Right lobe of liver (tissue), 6 donors: ENCODE measurements around the gene MUSK. TPM values are rescaled to one million over a fixed set of nuclear protein-coding genes. Genes with fewer than 3 reads are reported as not detected.

Experiments used
- ATAC-seq, 4 donors: fragments of 200-7000 bp; cut with Tn5 transposase; one replicate each; pipeline ENCODE4 v1.9.1; 2020; ENCODE audit warnings: mild to moderate bottlenecking in 4 of 4, moderate library complexity in 4 of 4
- DNase-seq, 3 donors: peaks; one replicate each; pipeline ENCODE4 v3.0.0-alpha.2; 2020
- H3K27ac ChIP-seq, 3 donors: fragments of 200-600 bp; one replicate each; pipeline ENCODE4 v1.8.0; 2022
- H3K27me3 ChIP-seq, 2 donors: fragments of 200-600 bp; one replicate each; pipeline ENCODE4 v1.8.0; 2022
- H3K36me3 ChIP-seq, 4 donors: fragments of 200-600 bp; sonication (generic) in 1 of 4; one replicate each; pipeline versions ENCODE4 v1.5.1 to v1.8.0; 2017 to 2022; ENCODE audit warnings: control low read depth in 1 of 4
- H3K4me1 ChIP-seq, 4 donors: fragments of 200-600 bp; sonication (generic) in 1 of 4; one replicate each; pipeline versions ENCODE4 v1.5.1 to v1.8.0; 2017 to 2022; ENCODE audit warnings: control low read depth in 1 of 4
- H3K4me3 ChIP-seq, 3 donors: fragments of 200-600 bp; one replicate each; pipeline ENCODE4 v1.8.0; 2022
- H3K9me3 ChIP-seq, 4 donors: fragments of 200-600 bp; sonication (generic) in 1 of 4; one replicate each; pipeline versions ENCODE4 v1.5.1 to v1.8.0; 2017 to 2022; ENCODE audit warnings: control low read depth in 1 of 4
- POLR2A ChIP-seq: fragments of 450-650 bp; IDR thresholded peaks from one replicate; pipeline ENCODE4 v1.6.1; 2017; ENCODE audit warnings: antibody characterized with exemption, mild to moderate bottlenecking
- WGBS: methylation state at CpG from one replicate; pipeline ENCODE4 v1.1.6; 2018; ENCODE audit warnings: low coverage, low lambda C conversion rate; ENCODE audit not compliant: insufficient coverage; ENCODE audit errors: missing lambda C conversion rate; 5-methylcytosine and 5-hydroxymethylcytosine counted together
- intact Hi-C, 2 donors: fragments of 100-400 bp; cut with DNase I; formaldehyde crosslinking; loops; one replicate each; pipeline versions ENCODE4 v1.11.2 to v1.14.1; 2022
- total RNA-seq, 6 experiments: library from RNA; depleted of rRNA in 2 of 6; stranded (reverse); fragments of >200 nt in 2 of 6; fragmentation: NEBNext Ultra II Directional in 3 of 6; extraction: Animal tissue kit (Norgen Biotek cat#: 25700) in 3 of 6; gene quantifications; one replicate each; pipeline versions ENCODE4 v1.1.0 to v1.2.4, GENCODE V29; 2016 to 2023
- TF ChIP-seq, protein P1 (sequence below), 4 donors: fragments of 200-600 bp in 3 of 4; fragments of 450-650 bp in 1 of 4; IDR thresholded peaks; one replicate each; pipeline versions ENCODE4 v1.5.1 to v1.8.0; 2016 to 2022; ENCODE audit warnings: antibody characterized with exemption in 4 of 4, mild to moderate bottlenecking in 2 of 4
- donor health status: DM: no; HTN: yes; CAD: no.
- donor health status: DM: no; HTN: no; CAD: no.
- donor health status: DM: no; HTN: no; CAD: no.
- donor health status: DM: no; HTN: yes; CAD: no.
- donor health status: DM: no; HTN: yes; CAD: no.

The MUSK gene
- total RNA-seq, 6 experiments from 2014 or later, result 0.06 to 0.12 (median 0.12) TPM; not detected in 2

DNA sequence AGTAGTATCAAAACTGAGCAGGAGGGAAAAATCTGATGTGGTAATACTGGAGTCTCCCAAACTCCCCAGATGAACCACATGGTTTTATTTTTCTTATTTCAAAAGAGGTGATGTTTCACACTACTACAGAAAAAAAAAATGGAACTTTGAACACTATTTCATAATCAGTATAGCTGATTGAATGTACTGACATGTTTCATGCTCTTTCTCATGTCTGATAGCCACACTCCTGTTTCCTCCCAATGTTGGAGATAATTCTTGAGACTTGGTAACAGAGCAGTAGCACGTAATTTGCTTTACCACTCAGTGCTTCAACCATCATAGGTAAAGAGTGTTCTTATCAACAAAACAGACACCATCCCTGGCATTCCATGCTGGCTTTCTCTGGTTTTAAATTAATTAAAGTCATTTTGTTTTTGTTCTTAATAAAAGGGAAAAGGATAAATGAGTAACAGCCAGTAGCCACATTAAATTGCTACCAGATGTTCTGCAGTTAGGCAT, 85.2 kb downstream of the MUSK start:
- Histone ChIP-seq H3K4me1 (no peaks in the 10 kb centered on the region), H3K27me3 (no peaks in the 10 kb centered on the region), H3K4me3 (no peak overlapping the region), H3K27ac (no peak overlapping the region), H3K36me3 (no peaks in the 10 kb centered on the region), H3K9me3 (no peaks in the 10 kb centered on the region)
- 57% methylated on average over 1 of the region's 1 CpG for WGBS
- no peak for TF ChIP-seq POLR2A
- TF ChIP-seq, protein P1, sequence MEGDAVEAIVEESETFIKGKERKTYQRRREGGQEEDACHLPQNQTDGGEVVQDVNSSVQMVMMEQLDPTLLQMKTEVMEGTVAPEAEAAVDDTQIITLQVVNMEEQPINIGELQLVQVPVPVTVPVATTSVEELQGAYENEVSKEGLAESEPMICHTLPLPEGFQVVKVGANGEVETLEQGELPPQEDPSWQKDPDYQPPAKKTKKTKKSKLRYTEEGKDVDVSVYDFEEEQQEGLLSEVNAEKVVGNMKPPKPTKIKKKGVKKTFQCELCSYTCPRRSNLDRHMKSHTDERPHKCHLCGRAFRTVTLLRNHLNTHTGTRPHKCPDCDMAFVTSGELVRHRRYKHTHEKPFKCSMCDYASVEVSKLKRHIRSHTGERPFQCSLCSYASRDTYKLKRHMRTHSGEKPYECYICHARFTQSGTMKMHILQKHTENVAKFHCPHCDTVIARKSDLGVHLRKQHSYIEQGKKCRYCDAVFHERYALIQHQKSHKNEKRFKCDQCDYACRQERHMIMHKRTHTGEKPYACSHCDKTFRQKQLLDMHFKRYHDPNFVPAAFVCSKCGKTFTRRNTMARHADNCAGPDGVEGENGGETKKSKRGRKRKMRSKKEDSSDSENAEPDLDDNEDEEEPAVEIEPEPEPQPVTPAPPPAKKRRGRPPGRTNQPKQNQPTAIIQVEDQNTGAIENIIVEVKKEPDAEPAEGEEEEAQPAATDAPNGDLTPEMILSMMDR (IDR thresholded peaks at IDR 0.05), result no peak
- ATAC-seq, result no peak
- intact Hi-C loops, result no loop called here
- no peak for DNase-seq

DNA sequence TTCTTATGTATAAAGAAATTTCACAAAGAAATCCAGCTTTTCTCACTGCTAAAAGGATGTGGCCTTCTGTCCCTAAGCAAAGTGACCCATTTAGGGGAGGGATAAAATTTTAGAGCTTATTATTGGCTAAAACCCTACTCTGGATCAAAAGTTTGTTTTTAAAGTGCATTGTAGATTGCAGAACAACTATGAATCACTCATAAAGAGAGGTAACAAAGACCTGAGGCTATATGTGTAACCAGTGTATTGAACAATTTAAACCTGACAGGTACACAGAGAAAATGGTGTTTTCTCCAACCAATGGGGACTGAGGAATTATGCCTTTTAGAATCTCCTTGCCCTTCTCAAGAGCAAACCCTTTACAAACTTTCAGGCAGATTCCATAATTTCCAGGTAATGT, 86.6 kb downstream of the MUSK start:
- DNase-seq (no peak), ATAC-seq (no peak)
- TF ChIP-seq, protein P1 (IDR thresholded peaks at IDR 0.05), result no peak
- TF ChIP-seq POLR2A, result no peak
- no peak overlapping the region for H3K27ac ChIP-seq
- H3K9me3 ChIP-seq, result no peaks in the 10 kb centered on the region
- no peak overlapping the region for H3K4me3 ChIP-seq
- intact Hi-C loops, result no loop called here
- no peaks in the 10 kb centered on the region for H3K27me3 ChIP-seq
- no peaks in the 10 kb centered on the region for H3K36me3 ChIP-seq
- no peaks in the 10 kb centered on the region for H3K4me1 ChIP-seq

DNA sequence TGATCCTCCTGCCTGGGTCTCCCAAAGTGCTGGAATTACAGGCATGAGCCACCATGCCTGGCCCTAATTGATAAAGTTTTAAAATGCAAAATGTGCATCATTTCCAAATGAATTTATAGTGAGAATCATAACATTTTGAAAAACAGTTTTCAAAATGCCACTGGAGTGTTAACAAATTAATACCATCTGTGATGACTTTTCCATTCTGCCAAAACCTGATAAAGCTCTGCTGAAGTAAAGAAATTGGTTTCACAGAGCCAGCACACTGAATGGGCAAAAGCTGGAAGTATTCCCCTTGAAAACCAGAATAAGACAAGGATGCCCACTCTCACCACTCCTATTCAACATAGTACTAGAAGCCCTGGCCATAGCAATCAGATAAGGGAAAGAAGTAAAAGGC, 89.6 kb downstream of the MUSK start:
- Histone ChIP-seq H3K27me3 (no peaks in the 10 kb centered on the region), H3K4me1 (no peaks in the 10 kb centered on the region), H3K36me3 (no peaks in the 10 kb centered on the region), H3K4me3 (no peak overlapping the region), H3K27ac (no peak overlapping the region), H3K9me3 (no peaks in the 10 kb centered on the region)
- TF ChIP-seq, protein P1 (IDR thresholded peaks at IDR 0.05), result no peak
- no peak for TF ChIP-seq POLR2A
- DNase-seq (no peak), ATAC-seq (no peak)
- intact Hi-C loops, result no loop called here

DNA sequence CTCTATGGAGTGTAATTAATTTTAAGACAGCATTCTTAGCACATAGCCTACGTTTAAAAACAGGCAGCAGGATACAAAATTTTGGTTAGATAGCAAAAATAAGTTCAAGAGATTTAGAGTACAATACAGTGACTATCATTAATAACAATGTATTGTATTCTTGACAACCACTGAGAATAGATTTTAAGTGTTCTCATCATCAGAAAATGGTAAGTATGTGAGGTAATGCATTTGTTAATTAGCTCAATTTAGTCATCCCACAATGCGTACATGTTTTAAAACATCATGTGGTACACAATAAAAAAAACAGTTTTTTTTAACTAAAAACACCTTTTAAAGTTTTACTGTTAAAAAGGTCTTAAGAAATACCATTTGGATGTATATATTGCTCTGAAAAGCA, 94.2 kb downstream of the MUSK start:
- TF ChIP-seq, protein P1 (IDR thresholded peaks at IDR 0.05), result no peak
- no peak for TF ChIP-seq POLR2A
- H3K9me3 ChIP-seq, result no peaks in the 10 kb centered on the region
- no peak for ATAC-seq
- no peak overlapping the region for H3K27ac ChIP-seq
- no peaks in the 10 kb centered on the region for H3K27me3 ChIP-seq
- 54% methylated on average over 2 of the region's 2 CpGs for WGBS
- H3K4me1 ChIP-seq, result no peaks in the 10 kb centered on the region
- no peak overlapping the region for H3K4me3 ChIP-seq
- no peak for DNase-seq
- intact Hi-C loops, result no loop called here
- no peaks in the 10 kb centered on the region for H3K36me3 ChIP-seq

DNA sequence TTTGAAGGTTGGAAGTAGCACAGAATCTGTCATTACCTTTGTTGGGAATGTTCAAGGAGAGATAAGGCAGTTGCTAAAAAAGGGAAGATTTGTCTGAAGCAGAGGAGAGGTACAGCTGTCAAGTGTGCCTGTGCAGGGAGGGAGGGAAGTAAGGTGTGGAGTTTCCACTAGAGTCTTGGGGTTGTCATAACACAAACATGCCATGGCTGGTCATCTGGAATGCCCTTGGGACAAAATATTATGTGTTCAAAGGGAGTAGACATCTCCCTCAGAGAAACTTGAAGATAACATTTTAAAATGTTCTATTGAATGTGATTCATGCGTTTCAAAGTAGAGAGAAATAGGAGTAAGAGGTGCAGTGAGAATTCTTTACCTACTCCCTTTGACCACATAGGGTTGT, 95.0 kb downstream of the MUSK start:
- intact Hi-C loops, result no loop called here
- ATAC-seq (no peak), DNase-seq (no peak)
- Histone ChIP-seq H3K27ac (no peak overlapping the region), H3K4me3 (no peak overlapping the region), H3K27me3 (no peaks in the 10 kb centered on the region), H3K9me3 (no peaks in the 10 kb centered on the region), H3K36me3 (no peaks in the 10 kb centered on the region), H3K4me1 (no peaks in the 10 kb centered on the region)
- TF ChIP-seq POLR2A, result no peak
- TF ChIP-seq, protein P1 (IDR thresholded peaks at IDR 0.05), result no peak
- 64% methylated on average over 1 of the region's 1 CpG for WGBS
